ENCODE data around the gene ATRNL1.
"Not testable (repeated sequence)": the region's sequence is repeated elsewhere in the genome, so short reads cannot be mapped to it uniquely, and the experiment has no call there.

GRCh38 chr10:115207276-115207675, 114.1 kb downstream of the ATRNL1 start:
- TF ChIP-seq CTCF (conservative IDR thresholded peaks at IDR 0.05; ENCODE audit: low read depth in 2 of 2); JUNB (IDR thresholded peaks at IDR 0.05; ENCODE audit: unreplicated experiment): not testable (repeated sequence)

All from GM23338 (cell line).